NK-92 (cell line): ENCODE results near the gene LPP.
"Not testable (repeated sequence)": the region's sequence is repeated elsewhere in the genome, so short reads cannot be mapped to it uniquely, and the experiment has no call there.

ENCODE experiments used
- DNase-seq: peaks from one replicate; lab custom pipeline; 2025; ENCODE audit not compliant: unreplicated experiment; lab: John Stamatoyannopoulos, UW

Gene LPP

GRCh38 chr3:188608401-188608800, 454.4 kb downstream of the LPP start:
- no peak for DNase-seq

- not testable (repeated sequence) for DNase-seq
Observed at GRCh38 chr3:188613721-188614120, 459.8 kb downstream of the LPP start.

GRCh38 chr3:188617270-188617669, 463.3 kb downstream of the LPP start:
- no peak for DNase-seq

- DNase-seq = no peak
Observed at GRCh38 chr3:188617988-188618701, 464.2 kb downstream of the LPP start.

GRCh38 chr3:188620752-188621151, 466.8 kb downstream of the LPP start:
- DNase-seq = no peak

GRCh38 chr3:188624384-188624783, 470.4 kb downstream of the LPP start:
- no peak for DNase-seq

GRCh38 chr3:188624828-188625227, 470.9 kb downstream of the LPP start:
- DNase-seq = no peak

GRCh38 chr3:188627652-188628051, 473.7 kb downstream of the LPP start:
- no peak for DNase-seq

- DNase-seq = no peak
Observed at GRCh38 chr3:188631291-188632010, 477.5 kb downstream of the LPP start.

- no peak for DNase-seq
Observed at GRCh38 chr3:188633206-188633605, 479.2 kb downstream of the LPP start.

- DNase-seq = no peak
Observed at GRCh38 chr3:188634285-188634684, 480.3 kb downstream of the LPP start.

- DNase-seq = no peak
Observed at GRCh38 chr3:188635258-188636042, 481.5 kb downstream of the LPP start.

GRCh38 chr3:188636292-188636691, 482.3 kb downstream of the LPP start:
- not testable (repeated sequence) for DNase-seq

- DNase-seq = no peak
Observed at GRCh38 chr3:188641076-188641475, 487.1 kb downstream of the LPP start.

- no peak for DNase-seq
Observed at GRCh38 chr3:188643736-188644135, 489.8 kb downstream of the LPP start.

- DNase-seq = no peak
Observed at GRCh38 chr3:188646592-188646991, 492.6 kb downstream of the LPP start.

GRCh38 chr3:188647237-188647636, 493.3 kb downstream of the LPP start:
- DNase-seq = no peak

- DNase-seq = no peak
Observed at GRCh38 chr3:188649521-188649920, 495.6 kb downstream of the LPP start.

GRCh38 chr3:188656196-188656982, 502.4 kb downstream of the LPP start:
- no peak for DNase-seq

GRCh38 chr3:188658606-188659005, 504.6 kb downstream of the LPP start:
- DNase-seq = no peak
